Mesothelial cell of epicardium (in vitro differentiated cells): ENCODE results near the gene NPIPB8. TPM values are rescaled to one million over a fixed set of nuclear protein-coding genes. Genes with fewer than 3 reads are reported as not detected.
"Not testable (repeated sequence)": the region's sequence is repeated elsewhere in the genome, so short reads cannot be mapped to it uniquely, and the experiment has no call there.

Experiments used
- DNase-seq, 2 experiments: peaks; one replicate each; pipeline ENCODE4 v3.0.0; 2021; ENCODE audit warnings: low spot score in 2 of 2; ENCODE audit not compliant: unreplicated experiment in 2 of 2
- H3K27ac Mint-ChIP-seq: 2 replicates; pipeline ENCODE4 v1.8.0; 2021; ENCODE audit warnings: mixed read lengths
- H3K27me3 Mint-ChIP-seq: 2 replicates; pipeline ENCODE4 v1.8.0; 2021; ENCODE audit warnings: low read depth, mixed read lengths
- H3K36me3 Mint-ChIP-seq: 2 replicates; pipeline ENCODE4 v1.8.0; 2021; ENCODE audit warnings: mixed read lengths
- H3K4me1 Mint-ChIP-seq: 2 replicates; pipeline ENCODE4 v1.8.0; 2021; ENCODE audit warnings: mixed read lengths
- H3K4me3 Mint-ChIP-seq: 2 replicates; pipeline ENCODE4 v1.8.0; 2021; ENCODE audit warnings: mild to moderate bottlenecking, moderate library complexity, mixed read lengths
- H3K9me3 Mint-ChIP-seq: 2 replicates; pipeline ENCODE4 v1.8.0; 2021; ENCODE audit warnings: mixed read lengths
- total RNA-seq: library from RNA; stranded (reverse); gene quantifications from 3 replicates; pipeline ENCODE4 v1.2.1, GENCODE V29; 2021
- TF ChIP-seq, protein P1 (sequence below): fragments of 200-600 bp; sonication (generic); IDR thresholded peaks from one replicate; pipeline ENCODE4 v1.5.0; 2021; ENCODE audit warnings: antibody characterized with exemption; ENCODE audit not compliant: unreplicated experiment

NPIPB8 gene
- total RNA-seq, 1 donor from 2014 or later, result 0.49 TPM

DNA sequence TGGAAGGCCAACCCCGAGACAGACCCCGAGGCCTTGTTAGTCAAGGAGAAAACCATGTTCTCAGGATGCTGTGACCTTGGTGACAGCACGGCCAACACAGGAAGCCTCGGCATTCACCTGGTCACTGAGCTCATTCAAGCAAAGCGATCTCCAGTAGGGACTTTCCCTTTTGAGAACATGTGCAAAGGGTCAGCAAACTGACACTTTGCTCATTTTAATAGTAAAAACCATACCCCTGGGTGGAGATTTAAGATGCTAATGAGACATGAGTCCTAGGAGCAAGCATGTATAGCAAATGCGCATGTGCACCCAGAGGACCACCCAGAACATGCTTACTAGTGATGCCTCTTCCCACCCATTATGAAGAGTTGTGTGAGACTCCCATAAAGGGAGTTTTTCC lies 35.3 kb upstream of the NPIPB8 start:
- Mint-ChIP-seq H3K9me3 (no peaks in the 10 kb centered on the region), H3K27ac (no peak overlapping the region), H3K27me3 (peaks cover 3% of the 10 kb centered on the region), H3K4me1 (peaks cover 4% of the 10 kb centered on the region), H3K36me3 (no peaks in the 10 kb centered on the region), H3K4me3 (no peak overlapping the region)
- TF ChIP-seq, protein P1, sequence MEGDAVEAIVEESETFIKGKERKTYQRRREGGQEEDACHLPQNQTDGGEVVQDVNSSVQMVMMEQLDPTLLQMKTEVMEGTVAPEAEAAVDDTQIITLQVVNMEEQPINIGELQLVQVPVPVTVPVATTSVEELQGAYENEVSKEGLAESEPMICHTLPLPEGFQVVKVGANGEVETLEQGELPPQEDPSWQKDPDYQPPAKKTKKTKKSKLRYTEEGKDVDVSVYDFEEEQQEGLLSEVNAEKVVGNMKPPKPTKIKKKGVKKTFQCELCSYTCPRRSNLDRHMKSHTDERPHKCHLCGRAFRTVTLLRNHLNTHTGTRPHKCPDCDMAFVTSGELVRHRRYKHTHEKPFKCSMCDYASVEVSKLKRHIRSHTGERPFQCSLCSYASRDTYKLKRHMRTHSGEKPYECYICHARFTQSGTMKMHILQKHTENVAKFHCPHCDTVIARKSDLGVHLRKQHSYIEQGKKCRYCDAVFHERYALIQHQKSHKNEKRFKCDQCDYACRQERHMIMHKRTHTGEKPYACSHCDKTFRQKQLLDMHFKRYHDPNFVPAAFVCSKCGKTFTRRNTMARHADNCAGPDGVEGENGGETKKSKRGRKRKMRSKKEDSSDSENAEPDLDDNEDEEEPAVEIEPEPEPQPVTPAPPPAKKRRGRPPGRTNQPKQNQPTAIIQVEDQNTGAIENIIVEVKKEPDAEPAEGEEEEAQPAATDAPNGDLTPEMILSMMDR, result no peak
- no peak for DNase-seq

- H3K9me3 Mint-ChIP-seq, result no peaks in the 10 kb centered on the region
- no peak overlapping the region for H3K4me3 Mint-ChIP-seq
- TF ChIP-seq, protein P1, result no peak
- H3K27ac Mint-ChIP-seq, result no peak overlapping the region
- no peak for DNase-seq
- no peaks in the 10 kb centered on the region for H3K4me1 Mint-ChIP-seq
- H3K36me3 Mint-ChIP-seq, result no peaks in the 10 kb centered on the region
- peaks cover 3% of the 10 kb centered on the region for H3K27me3 Mint-ChIP-seq
Measured at GRCh38 chr16:28603381-28604185, 34.3 kb upstream of the NPIPB8 start.

DNA sequence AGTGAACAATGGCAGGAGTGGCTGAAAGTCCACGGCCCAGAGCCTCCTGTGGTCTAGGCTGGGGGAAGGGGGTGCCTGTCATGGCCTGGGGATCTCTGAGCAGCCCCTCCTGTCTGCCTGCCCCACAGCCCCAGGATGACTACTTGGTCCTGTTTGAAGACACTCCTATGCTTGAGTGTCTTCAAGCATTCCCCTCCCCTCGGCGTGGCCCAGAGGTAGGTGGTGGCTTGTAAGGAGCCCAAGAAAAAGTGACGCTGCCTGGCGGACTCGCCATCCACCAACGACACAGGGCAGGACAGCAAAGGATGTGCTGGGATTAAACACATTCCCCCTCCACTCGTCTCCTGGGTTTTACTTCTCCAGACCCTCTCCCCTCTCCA lies 33.7 kb upstream of the NPIPB8 start:
- H3K27ac Mint-ChIP-seq, result no peak overlapping the region
- no peak for DNase-seq
- no peak overlapping the region for H3K4me3 Mint-ChIP-seq

GRCh38 chr16:28606291-28607115 lies 31.4 kb upstream of the NPIPB8 start:
- no peaks in the 10 kb centered on the region for H3K9me3 Mint-ChIP-seq
- H3K4me1 Mint-ChIP-seq, result peaks cover 14% of the 10 kb centered on the region
- H3K36me3 Mint-ChIP-seq, result no peaks in the 10 kb centered on the region
- no peak for DNase-seq
- no peak overlapping the region for H3K27ac Mint-ChIP-seq
- TF ChIP-seq, protein P1, result no peak
- peaks cover under 1% of the 10 kb centered on the region for H3K27me3 Mint-ChIP-seq
- no peak overlapping the region for H3K4me3 Mint-ChIP-seq

More for the DNA sequence above, 33.7 kb upstream of the NPIPB8 start:
- Mint-ChIP-seq H3K36me3 (no peaks in the 10 kb centered on the region), H3K27me3 (peaks cover 3% of the 10 kb centered on the region), H3K4me1 (no peaks in the 10 kb centered on the region), H3K9me3 (no peaks in the 10 kb centered on the region)
- TF ChIP-seq, protein P1, result no peak

DNA sequence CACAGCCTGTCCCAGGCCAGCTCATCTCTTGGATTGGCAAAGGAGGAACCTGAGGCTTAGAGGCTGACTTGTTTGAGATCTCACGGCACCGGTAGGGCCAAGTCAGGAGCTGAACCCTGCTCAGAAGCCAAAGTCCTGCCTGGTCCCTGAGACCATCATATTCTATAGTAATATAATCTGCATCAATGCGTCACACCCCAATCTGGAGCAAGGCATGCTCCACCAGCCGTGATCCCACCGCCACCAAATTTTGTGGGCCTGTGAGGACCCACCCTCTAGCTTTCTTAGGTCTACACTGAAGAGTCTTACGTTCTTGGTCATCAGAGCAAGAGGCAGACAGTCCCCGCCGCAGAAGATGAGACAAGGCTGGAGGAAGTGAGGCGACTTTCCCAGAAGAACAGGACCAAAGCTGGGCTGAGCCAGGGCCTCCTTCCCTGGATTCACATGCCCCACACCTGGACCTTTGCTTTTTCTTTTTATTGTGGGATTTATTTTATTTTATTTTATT lies 30.7 kb upstream of the NPIPB8 start:
- no peaks in the 10 kb centered on the region for H3K36me3 Mint-ChIP-seq
- H3K27me3 Mint-ChIP-seq, result no peaks in the 10 kb centered on the region
- peaks cover 14% of the 10 kb centered on the region for H3K4me1 Mint-ChIP-seq
- H3K9me3 Mint-ChIP-seq, result no peaks in the 10 kb centered on the region
- H3K4me3 Mint-ChIP-seq, result no peak overlapping the region
- H3K27ac Mint-ChIP-seq, result no peak overlapping the region
- DNase-seq, result no peak
- TF ChIP-seq, protein P1, result no peak

DNA sequence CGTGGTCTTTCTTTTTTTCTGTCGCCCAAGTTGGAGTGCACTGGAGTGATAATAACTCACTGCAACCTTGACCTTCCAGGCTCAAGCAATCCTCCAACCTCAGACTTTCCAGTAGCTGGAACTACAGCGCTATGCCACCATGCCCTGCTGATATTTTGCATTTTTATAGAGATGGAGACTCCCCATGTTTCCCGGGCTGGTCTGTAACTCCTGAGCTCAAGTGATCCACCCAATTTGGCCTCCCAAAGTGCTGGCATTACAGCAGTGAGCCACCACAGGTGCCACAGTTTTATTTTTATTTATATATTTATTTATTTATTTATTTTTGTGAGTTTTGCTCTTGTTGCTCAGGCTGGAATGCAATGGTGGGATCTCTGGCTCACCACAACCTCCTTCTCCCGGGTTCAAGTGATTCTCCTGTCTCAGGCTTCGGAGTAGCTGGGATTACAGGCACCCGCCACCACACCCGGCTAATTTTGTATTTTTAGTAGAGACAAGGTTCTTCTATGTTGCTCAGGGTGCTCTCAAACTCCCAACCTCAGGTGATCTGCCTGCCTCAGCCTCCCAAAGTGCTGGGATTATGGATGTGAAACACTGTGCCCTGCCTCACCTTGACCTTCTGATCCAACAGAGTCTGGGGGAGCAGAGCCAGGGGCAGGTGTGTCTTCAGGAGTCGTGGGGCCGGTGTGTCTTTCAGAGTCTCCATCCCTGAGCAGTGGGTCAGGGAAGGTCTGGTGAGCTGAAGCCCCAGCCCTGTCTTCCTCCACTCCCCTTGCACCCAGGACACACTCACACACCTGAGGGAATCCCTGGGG lies 30.0 kb upstream of the NPIPB8 start:
- H3K4me3 Mint-ChIP-seq, H3K27ac Mint-ChIP-seq, H3K27me3 Mint-ChIP-seq, DNase-seq, H3K36me3 Mint-ChIP-seq, H3K9me3 Mint-ChIP-seq: not testable (repeated sequence)
- peaks cover 14% of the 10 kb centered on the region for H3K4me1 Mint-ChIP-seq

DNA sequence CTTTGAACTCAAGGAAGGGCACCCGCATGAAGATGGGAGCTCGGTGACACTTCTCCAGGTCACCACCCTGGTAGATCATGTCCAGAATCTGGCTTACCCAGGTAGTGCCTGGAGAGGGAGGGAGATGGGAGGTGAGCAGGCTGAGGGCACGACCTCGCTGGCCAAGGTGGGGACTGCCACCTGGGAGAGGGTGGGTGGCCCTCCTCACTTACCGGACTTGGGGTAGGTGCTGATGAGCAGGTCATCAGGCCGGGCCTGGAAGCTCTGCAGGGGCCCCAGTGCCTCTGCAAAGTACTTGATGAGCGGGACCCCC lies 29.4 kb upstream of the NPIPB8 start:
- not testable (repeated sequence) for H3K27me3 Mint-ChIP-seq, H3K4me3 Mint-ChIP-seq, H3K9me3 Mint-ChIP-seq, H3K27ac Mint-ChIP-seq, DNase-seq, H3K36me3 Mint-ChIP-seq
- H3K4me1 Mint-ChIP-seq, result peaks cover 14% of the 10 kb centered on the region
